Measurements from ENCODE around the gene SAP30.

The SAP30 gene

DNA sequence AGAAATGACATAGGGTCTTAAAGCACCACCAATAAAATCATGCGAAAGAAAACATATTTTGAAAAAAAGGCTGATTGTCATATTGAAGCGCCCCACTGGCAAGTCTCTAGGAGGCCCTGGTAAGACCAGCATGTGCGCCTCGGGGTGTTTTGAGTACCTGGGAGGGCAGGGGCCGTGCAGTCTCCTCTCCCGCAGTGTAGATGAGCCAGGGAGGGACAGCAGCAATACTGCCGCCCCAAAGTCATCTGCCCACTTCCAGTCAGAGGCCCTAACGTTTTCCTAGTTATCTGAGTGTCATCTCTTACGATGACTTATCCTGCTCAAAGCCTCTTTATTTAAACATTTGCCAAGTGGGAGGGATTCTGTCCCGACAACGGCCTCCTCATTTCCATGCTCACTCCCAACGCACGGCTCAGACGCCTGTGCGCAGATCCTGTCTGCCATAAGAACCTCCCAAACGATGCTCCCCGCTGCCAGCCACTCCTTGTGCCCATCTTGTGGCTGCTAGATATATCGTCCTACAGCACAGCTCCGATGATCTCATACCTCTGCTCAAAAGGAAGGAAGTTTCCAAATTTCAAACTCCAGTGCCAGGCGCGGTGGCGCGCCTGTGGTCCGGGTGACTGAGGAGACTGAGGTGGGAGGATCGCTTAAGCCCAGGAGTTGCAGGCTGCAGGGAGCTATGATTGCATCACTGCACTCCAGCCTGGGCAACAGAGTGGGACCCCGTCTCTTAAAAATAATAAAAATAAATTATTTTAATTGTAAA is 45.3 kb downstream of the SAP30 start:
- peak in 8 of 14 donors; percentile 25 to 69 (median 50) for DNase-seq

DNA sequence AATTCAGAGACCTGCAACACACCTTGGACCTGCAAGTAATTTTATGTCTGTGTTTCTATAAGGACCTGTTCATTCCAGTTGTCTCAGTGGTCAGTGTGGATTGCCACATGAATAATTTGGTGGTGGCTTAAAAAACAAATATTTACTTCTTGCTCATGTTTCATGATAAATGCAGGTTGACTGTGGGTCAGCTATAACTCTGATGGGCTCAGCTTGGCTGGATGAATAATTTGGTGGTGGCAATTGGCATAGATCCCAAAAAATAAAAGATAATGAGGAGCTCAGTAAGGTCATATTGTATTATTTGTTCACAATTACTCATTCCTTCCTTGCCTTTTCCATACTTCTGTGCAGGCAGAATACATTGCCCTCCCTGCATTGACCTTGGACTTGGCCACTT is 47.1 kb downstream of the SAP30 start:
- no peak for DNase-seq

DNA sequence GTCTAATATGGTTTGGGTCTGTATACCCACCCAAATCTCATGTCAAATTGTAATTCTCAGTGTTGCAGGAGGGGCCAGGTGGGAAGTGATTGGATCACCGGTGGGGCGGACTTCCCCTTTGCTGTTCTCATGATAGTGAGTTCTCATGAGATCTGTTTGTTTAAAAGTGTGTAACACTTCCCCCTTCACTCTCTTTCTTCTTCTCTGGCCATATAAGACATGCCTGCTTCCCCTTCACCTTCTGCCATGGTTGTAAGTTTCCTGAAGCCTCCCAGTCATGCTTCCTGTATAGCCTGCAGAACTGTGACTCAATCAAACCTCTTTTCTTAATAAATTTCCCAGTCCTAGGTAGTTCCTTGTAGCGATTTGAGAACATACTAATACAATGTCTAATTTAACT is 47.9 kb downstream of the SAP30 start:
- no peak for DNase-seq

DNA sequence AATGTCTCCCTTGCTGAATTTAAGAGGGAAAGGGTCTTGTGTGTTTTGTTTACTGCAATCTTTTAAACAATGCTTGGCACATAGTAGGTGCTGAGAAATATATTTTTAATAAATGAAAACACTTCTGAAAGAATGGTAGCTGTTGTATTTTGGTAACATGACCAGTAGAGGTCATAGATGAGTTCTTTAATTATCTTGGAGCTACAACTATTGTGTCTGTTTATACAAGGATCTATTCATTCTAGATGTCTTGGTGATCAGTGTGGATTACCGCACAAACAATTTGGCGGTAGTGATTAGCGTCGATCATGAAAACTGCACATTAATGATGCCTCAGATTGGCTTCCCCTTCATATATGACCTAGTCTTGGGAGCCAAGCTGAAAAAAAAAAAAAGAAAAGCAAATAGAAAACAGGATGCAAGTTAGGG is 49.6 kb downstream of the SAP30 start:
- DNase-seq, result no peak

DNA sequence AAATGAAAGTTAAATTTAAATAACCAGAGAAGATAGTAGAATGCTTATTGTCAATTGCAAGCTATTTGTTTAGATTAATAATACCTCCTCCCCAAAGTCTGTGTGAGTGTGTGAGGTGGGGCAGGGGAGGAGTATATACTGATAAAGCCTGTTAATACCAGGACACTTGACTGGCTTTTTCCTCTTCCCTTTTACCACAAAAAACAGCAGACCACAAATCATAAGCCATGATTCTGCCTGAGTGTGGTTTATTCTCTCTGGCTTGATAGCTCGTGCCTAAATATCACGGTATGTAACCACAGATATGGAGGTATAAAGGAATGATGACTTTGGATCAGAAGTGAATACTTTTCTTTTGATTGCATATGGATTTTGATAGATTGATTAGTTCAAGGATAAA is 50.0 kb downstream of the SAP30 start:
- no peak for DNase-seq

DNA sequence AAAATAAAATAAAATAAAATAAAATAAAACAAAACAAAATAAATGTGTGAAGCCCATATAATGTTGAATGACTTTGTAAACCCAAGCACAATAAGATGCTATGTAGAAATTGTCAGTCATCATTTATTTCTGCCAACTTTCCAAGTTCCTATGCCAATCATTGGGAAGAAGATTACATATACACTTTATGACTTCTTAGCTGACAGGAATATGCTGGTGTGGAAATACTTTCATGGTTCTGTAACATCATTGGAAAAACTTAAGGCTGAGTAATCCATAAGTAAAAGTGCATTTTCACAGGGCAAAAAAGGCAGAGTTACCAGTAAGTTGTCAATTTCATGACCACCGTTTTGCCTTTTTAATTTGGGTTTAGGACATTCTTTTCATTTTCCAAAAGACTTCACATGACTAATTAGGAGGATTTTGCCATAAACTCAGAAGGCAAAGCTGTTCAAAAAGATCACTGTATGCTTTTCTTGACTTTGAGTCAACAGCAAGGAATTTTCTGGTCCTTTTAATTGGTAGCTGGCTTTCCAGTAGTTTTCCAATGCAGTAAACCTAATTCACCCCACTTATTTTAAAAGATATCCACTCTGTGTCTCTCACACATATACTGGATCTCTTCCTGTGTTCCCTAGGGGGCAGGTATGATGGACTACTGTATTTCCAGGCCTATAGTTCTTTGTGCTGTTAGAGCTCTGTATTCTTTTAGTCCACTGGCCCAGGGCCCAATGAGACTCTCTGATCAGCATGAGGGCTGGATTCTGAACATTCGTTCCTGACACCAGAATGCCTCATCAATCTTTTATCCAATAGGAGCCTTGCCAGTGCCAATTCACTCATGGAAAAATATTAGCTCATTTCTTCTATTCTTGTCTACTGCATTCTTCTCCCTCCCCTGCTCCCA is 54.4 kb downstream of the SAP30 start:
- no peak for DNase-seq

DNA sequence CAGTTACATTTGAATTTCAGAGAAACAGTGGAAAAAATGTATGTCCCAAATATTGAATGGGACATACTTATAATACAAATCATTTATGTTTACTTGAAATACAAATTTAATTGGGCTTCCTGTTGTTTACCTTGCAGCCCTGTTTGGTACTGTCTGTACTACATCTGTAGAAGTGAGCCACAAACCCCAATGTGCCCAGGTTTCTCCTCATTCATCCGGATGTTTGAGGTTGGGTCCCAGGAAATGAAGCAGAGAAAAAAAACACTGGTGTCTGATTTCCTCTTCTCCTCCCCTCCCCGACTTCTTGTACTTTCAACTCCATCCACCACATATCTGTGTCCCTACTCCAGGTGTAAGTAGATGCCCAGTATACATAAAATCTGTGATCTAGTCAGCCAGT is 55.3 kb downstream of the SAP30 start:
- no peak for DNase-seq
